SKM-1 treated with dmso at 0.1 percent for 144 hours (cell line): ENCODE measurements around the gene ATP5PD.
"Not testable (repeated sequence)": the region's sequence is repeated elsewhere in the genome, so short reads cannot be mapped to it uniquely, and the experiment has no call there.

Experiments
- DNase-seq: peaks from one replicate; lab custom pipeline; 2025; ENCODE audit not compliant: unreplicated experiment; lab: John Stamatoyannopoulos, UW

ATP5PD gene

GRCh38 chr17:75077496-75078283 is 30.9 kb upstream of the ATP5PD start:
- no peak for DNase-seq

GRCh38 chr17:75077072-75077495 is 30.3 kb upstream of the ATP5PD start:
- no peak for DNase-seq

GRCh38 chr17:75075597-75076336 is 29.0 kb upstream of the ATP5PD start:
- DNase-seq = no peak

GRCh38 chr17:75074532-75074931 is 27.8 kb upstream of the ATP5PD start:
- no peak for DNase-seq

GRCh38 chr17:75073618-75074047 is 26.9 kb upstream of the ATP5PD start:
- no peak for DNase-seq

GRCh38 chr17:75072909-75073308 is 26.1 kb upstream of the ATP5PD start:
- not testable (repeated sequence) for DNase-seq

GRCh38 chr17:75071478-75072271 is 24.9 kb upstream of the ATP5PD start:
- DNase-seq = not testable (repeated sequence)

- DNase-seq = no peak
These were observed 23.0 kb upstream of the ATP5PD start for GRCh38 chr17:75069783-75070182.

- DNase-seq = no peak
These were observed 22.0 kb upstream of the ATP5PD start for GRCh38 chr17:75068750-75069149.

- DNase-seq = no peak
These were observed 21.1 kb upstream of the ATP5PD start for GRCh38 chr17:75067856-75068255.

- DNase-seq = no peak
These were observed 18.9 kb upstream of the ATP5PD start for GRCh38 chr17:75065562-75066151.

GRCh38 chr17:75064867-75065561 is 18.2 kb upstream of the ATP5PD start:
- no peak for DNase-seq

GRCh38 chr17:75064460-75064859 is 17.7 kb upstream of the ATP5PD start:
- DNase-seq = no peak

- no peak for DNase-seq
These were observed 17.3 kb upstream of the ATP5PD start for GRCh38 chr17:75064040-75064439.

GRCh38 chr17:75063626-75064025 is 16.9 kb upstream of the ATP5PD start:
- no peak for DNase-seq

- DNase-seq = no peak
These were observed 16.4 kb upstream of the ATP5PD start for GRCh38 chr17:75063201-75063600.

- no peak for DNase-seq
These were observed 14.8 kb upstream of the ATP5PD start for GRCh38 chr17:75061618-75062017.

- DNase-seq = no peak
These were observed 14.3 kb upstream of the ATP5PD start for GRCh38 chr17:75061055-75061438.

- DNase-seq = no peak
These were observed 13.8 kb upstream of the ATP5PD start for GRCh38 chr17:75060434-75061054.
